KMS-11 (cell line): ENCODE measurements around the gene TDRD10.

Experiments used
- H2AFZ ChIP-seq: fragments of 200-600 bp; sonication (generic); 2 replicates; pipeline ENCODE4 v1.6.1; 2016; ENCODE audit warnings: antibody characterized with exemption, mixed run types, low read depth
- H3K27ac ChIP-seq: fragments of 200-600 bp; sonication (generic); 2 replicates; pipeline ENCODE4 v1.6.1; 2016; ENCODE audit warnings: mild to moderate bottlenecking, mixed run types
- H3K27me3 ChIP-seq: fragments of 200-600 bp; sonication (generic); 2 replicates; pipeline ENCODE4 v1.6.1; 2017; ENCODE audit warnings: mild to moderate bottlenecking, low read depth, mixed run types, moderate library complexity; ENCODE audit not compliant: insufficient read depth
- H3K36me3 ChIP-seq: fragments of 200-600 bp; sonication (generic); 2 replicates; pipeline ENCODE4 v1.6.1; 2017; ENCODE audit warnings: mild to moderate bottlenecking, mixed run types; ENCODE audit not compliant: insufficient read depth
- H3K4me1 ChIP-seq: fragments of 200-600 bp; sonication (generic); 2 replicates; pipeline ENCODE4 v1.6.1; 2016; ENCODE audit warnings: mild to moderate bottlenecking, low read depth, mixed run types; ENCODE audit not compliant: poor library complexity, severe bottlenecking
- H3K4me2 ChIP-seq: fragments of 200-600 bp; sonication (generic); 2 replicates; pipeline ENCODE4 v1.7.0; 2016; ENCODE audit warnings: mild to moderate bottlenecking, mixed run types
- H3K4me3 ChIP-seq: fragments of 200-600 bp; sonication (generic); IDR thresholded peaks from 2 replicates; pipeline ENCODE4 v1.6.1; 2017; ENCODE audit warnings: low read depth, low read length, mixed read lengths; ENCODE audit not compliant: insufficient read depth
- H3K79me2 ChIP-seq: fragments of 200-600 bp; sonication (generic); 2 replicates; pipeline ENCODE4 v1.6.1; 2016; ENCODE audit warnings: low read depth, mixed run types; ENCODE audit not compliant: insufficient read depth
- H3K9ac ChIP-seq: fragments of 200-600 bp; sonication (generic); 2 replicates; pipeline ENCODE4 v1.6.1; 2016; ENCODE audit warnings: mild to moderate bottlenecking, mixed run types
- H4K20me1 ChIP-seq: fragments of 200-600 bp; sonication (generic); 2 replicates; pipeline ENCODE4 v1.6.1; 2016; ENCODE audit warnings: mild to moderate bottlenecking, mixed run types; ENCODE audit not compliant: insufficient read depth
- CTCF ChIP-seq: fragments of 200-600 bp; sonication (generic); conservative IDR thresholded peaks from 2 replicates; pipeline ENCODE4 v1.6.1; 2017; ENCODE audit warnings: low read depth, mild to moderate bottlenecking, antibody characterized with exemption, low read length, moderate library complexity, mixed read lengths

Gene TDRD10

GRCh38 chr1:154519591-154519991 lies 17.6 kb downstream of the TDRD10 start:
- Histone ChIP-seq H3K27me3 (no peaks in the 10 kb centered on the region), H3K4me2 (peak overlapping the region; percentile 62), H4K20me1 (no peaks in the 10 kb centered on the region), H3K79me2 (no peaks in the 10 kb centered on the region), H3K27ac (peak overlapping the region; percentile 33), H3K4me1 (peaks cover 52% of the 10 kb centered on the region), H2AFZ (peak overlapping the region; percentile 44; the same call in 1 of the 2 replicates), H3K9ac (no peak overlapping the region; the same call in 1 of the 2 replicates), H3K36me3 (no peaks in the 10 kb centered on the region), H3K4me3 (peak overlapping the region; percentile 28)
- no peak for TF ChIP-seq CTCF

- H3K4me3 ChIP-seq = no peak overlapping the region
- H3K79me2 ChIP-seq = no peaks in the 10 kb centered on the region
- H4K20me1 ChIP-seq = no peaks in the 10 kb centered on the region
- H3K4me1 ChIP-seq = peaks cover 52% of the 10 kb centered on the region
- H3K27ac ChIP-seq = peak overlapping the region; percentile 33
- H3K27me3 ChIP-seq = no peaks in the 10 kb centered on the region
- H3K36me3 ChIP-seq = no peaks in the 10 kb centered on the region
- H3K4me2 ChIP-seq = peak overlapping the region; percentile 62
- peak overlapping the region; percentile 2; the same call in 1 of the 2 replicates for H3K9ac ChIP-seq
- H2AFZ ChIP-seq = peak overlapping the region; percentile 44
- no peak for TF ChIP-seq CTCF
Measured at GRCh38 chr1:154520333-154520732, 18.3 kb downstream of the TDRD10 start.

GRCh38 chr1:154521695-154522094 lies 19.7 kb downstream of the TDRD10 start:
- no peaks in the 10 kb centered on the region for H3K27me3 ChIP-seq
- H3K4me2 ChIP-seq = peak overlapping the region; percentile 62; the same call in 1 of the 2 replicates
- H3K79me2 ChIP-seq = no peaks in the 10 kb centered on the region
- H2AFZ ChIP-seq = 0 out of 2 replicates have a peak overlapping the region, but pooled peaks have one; percentile 44
- H3K36me3 ChIP-seq = no peaks in the 10 kb centered on the region
- H4K20me1 ChIP-seq = no peaks in the 10 kb centered on the region
- no peak overlapping the region for H3K4me3 ChIP-seq
- no peak for TF ChIP-seq CTCF
- H3K9ac ChIP-seq = no peak overlapping the region
- peaks cover 49% of the 10 kb centered on the region for H3K4me1 ChIP-seq
- H3K27ac ChIP-seq = no peak overlapping the region; the same call in 1 of the 2 replicates

- H3K36me3 ChIP-seq = no peaks in the 10 kb centered on the region
- TF ChIP-seq CTCF = no peak
- H3K27ac ChIP-seq = no peak overlapping the region
- peak overlapping the region; percentile 19 for H3K4me3 ChIP-seq
- H3K9ac ChIP-seq = no peak overlapping the region
- H3K4me2 ChIP-seq = no peak overlapping the region
- H3K4me1 ChIP-seq = peaks cover 24% of the 10 kb centered on the region
- H4K20me1 ChIP-seq = no peaks in the 10 kb centered on the region
- no peaks in the 10 kb centered on the region for H3K27me3 ChIP-seq
- H3K79me2 ChIP-seq = no peaks in the 10 kb centered on the region
- no peak overlapping the region for H2AFZ ChIP-seq
Measured at GRCh38 chr1:154524881-154525280, 22.9 kb downstream of the TDRD10 start.
